ENCODE measurements around the gene CD59.

DNA sequence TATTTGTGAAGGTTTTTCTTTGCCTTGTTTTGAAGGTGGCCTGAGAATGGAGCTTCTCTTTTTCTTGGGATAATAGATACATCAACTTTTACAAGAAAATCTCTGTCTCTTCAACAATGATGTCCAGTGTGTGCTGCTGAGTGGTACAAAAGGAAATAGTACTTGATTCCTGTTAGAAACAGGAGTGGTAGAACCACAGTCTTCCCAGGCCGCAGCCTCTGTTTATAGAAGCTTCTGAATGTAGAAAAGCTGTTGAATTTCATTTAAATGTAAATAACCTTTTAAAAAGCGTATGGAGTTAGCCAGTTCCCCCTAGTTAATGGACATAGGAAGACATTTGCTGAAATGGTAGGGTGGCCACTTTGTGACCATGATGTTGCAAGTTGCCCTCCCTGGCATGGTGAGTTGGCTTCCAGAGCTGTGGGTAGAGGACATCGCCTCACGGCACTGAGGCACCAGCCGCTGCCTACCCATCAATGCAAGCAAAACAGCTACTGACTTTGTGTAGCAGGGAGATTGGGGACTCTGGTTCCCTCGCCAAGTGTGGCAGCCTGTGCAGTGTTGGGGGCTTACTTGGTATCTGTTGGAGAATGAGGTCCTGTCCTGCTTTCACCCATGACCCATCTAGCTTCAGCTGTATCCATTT, 67.1 kb downstream of the CD59 start:
- no peak for TF ChIP-seq POLR2A (IDR thresholded peaks at IDR 0.05; ENCODE audit: low read depth, low read length)
- TF ChIP-seq, protein P1, sequence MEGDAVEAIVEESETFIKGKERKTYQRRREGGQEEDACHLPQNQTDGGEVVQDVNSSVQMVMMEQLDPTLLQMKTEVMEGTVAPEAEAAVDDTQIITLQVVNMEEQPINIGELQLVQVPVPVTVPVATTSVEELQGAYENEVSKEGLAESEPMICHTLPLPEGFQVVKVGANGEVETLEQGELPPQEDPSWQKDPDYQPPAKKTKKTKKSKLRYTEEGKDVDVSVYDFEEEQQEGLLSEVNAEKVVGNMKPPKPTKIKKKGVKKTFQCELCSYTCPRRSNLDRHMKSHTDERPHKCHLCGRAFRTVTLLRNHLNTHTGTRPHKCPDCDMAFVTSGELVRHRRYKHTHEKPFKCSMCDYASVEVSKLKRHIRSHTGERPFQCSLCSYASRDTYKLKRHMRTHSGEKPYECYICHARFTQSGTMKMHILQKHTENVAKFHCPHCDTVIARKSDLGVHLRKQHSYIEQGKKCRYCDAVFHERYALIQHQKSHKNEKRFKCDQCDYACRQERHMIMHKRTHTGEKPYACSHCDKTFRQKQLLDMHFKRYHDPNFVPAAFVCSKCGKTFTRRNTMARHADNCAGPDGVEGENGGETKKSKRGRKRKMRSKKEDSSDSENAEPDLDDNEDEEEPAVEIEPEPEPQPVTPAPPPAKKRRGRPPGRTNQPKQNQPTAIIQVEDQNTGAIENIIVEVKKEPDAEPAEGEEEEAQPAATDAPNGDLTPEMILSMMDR (conservative IDR thresholded peaks at IDR 0.05; ENCODE audit: low read depth, low read length), result no peak
- TF ChIP-seq CEBPB (IDR thresholded peaks at IDR 0.05; ENCODE audit: low read depth, low read length), result no peak
- no peak for TF ChIP-seq RCOR1 (IDR thresholded peaks at IDR 0.05; ENCODE audit: insufficient replicate concordance, low read length)
